ENCODE measurements around the gene TDRD12.
"Not testable (repeated sequence)": the region's sequence is repeated elsewhere in the genome, so short reads cannot be mapped to it uniquely, and the experiment has no call there.

Gene TDRD12

DNA sequence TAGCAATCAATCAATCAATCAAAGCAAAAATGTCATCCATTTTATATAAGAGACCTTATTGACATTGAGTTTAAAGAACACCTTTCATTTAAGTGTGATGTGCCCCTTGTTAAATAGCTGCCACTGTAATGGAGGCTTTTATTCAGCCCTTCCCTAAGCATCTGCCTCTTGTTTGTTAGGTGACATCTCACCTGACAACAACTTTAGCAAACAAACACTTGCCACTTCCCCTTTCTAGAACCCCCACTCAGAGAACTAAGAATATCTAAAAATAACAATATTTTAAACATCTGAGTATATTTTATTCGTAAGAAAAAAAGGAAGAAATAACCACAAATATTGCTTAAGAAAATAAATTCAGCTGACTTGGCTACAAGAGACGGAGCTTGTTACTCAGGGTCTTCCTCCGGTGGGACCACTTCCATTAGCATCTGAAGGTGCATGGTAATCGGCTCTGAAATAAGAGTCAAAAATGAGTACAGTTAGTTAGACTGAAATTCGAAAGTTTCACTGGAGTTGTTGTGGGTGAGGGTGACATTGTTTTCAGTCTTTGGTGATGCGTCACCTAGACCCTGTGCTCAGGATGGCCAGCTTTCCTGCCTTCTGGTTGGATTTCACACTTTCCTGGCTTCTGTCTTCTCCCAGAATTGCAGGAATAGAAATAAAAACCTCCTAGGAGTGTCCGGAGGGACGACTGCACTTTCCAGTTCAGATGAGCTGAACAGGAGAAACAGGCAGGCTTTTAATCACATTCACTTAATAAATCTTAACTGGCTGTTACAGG, 110.9 kb downstream of the TDRD12 start:
- no peak for DNase-seq (ENCODE audit: low read depth)

- no peak for DNase-seq (ENCODE audit: low read depth)
Measured at GRCh38 chr19:32831611-32832010, 112.0 kb downstream of the TDRD12 start.

GRCh38 chr19:32832094-32832493, 112.5 kb downstream of the TDRD12 start:
- not testable (repeated sequence) for DNase-seq (ENCODE audit: low read depth)

DNA sequence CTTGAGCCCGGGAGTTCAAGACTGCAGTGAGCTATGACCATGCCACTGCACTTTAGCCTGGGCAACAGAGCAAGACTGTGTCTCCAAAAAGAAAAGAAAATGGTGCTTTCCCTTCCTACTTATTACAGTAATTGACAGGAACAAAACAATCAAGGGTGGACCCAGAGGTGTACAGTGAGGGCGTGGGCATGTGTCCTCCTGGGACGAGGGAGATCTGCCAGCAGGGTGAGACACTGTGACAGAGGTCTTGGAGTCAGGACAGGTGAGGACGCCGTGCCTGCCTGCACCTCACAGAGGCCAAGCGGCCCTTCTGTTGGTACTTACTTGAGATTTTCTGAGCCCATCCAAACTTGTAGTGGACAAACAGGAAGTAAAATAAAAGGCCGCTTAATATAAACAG, 113.3 kb downstream of the TDRD12 start:
- not testable (repeated sequence) for DNase-seq (ENCODE audit: low read depth)

- not testable (repeated sequence) for DNase-seq (ENCODE audit: low read depth)
Measured at GRCh38 chr19:32833388-32833787, 113.8 kb downstream of the TDRD12 start.

DNA sequence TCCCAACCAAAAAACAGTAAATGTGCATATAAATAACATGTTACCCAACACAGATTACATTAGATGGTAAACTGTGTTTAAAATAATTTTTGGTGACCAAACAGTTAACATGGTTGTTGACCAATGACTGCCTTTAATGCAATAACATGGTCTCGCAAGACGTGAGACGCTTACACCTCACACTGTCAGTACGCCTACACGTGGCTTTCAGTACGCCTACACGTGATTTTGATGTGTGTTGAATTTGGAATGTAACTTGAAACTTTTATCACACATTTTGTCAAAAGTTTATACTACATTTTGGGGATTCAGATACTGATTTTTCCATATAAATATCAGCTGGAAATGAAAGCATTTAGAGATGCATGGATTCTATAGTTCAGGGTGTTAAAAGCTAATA, 118.0 kb downstream of the TDRD12 start:
- no peak for DNase-seq (ENCODE audit: low read depth)

GRCh38 chr19:32842061-32842460, 122.5 kb downstream of the TDRD12 start:
- DNase-seq (ENCODE audit: low read depth), result no peak

GRCh38 chr19:32843716-32844245, 124.2 kb downstream of the TDRD12 start:
- DNase-seq (ENCODE audit: low read depth), result no peak

- DNase-seq (ENCODE audit: low read depth), result not testable (repeated sequence)
Measured at GRCh38 chr19:32848035-32848434, 128.5 kb downstream of the TDRD12 start.

GRCh38 chr19:32852216-32852615, 132.6 kb downstream of the TDRD12 start:
- no peak for DNase-seq (ENCODE audit: low read depth)

DNA sequence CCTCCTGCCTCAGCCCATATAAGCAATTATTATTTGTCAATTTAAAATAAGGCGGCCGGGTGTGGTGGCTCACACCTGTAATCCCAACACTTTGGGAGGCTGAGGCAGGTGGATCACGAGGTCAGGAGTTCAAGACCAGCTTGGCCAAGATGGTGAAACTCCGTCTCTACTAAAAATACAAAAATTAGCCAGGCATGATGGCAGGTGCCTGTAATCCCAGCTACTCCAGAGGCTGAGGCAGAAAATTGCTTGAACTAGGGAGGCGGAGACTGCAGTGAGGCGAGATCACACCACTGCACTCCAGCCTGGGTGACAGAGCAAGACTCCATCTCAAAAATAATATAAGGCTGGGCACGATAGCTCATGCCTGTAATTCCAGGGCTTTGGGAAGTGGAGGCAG, 137.3 kb downstream of the TDRD12 start:
- DNase-seq (ENCODE audit: low read depth), result not testable (repeated sequence)

DNA sequence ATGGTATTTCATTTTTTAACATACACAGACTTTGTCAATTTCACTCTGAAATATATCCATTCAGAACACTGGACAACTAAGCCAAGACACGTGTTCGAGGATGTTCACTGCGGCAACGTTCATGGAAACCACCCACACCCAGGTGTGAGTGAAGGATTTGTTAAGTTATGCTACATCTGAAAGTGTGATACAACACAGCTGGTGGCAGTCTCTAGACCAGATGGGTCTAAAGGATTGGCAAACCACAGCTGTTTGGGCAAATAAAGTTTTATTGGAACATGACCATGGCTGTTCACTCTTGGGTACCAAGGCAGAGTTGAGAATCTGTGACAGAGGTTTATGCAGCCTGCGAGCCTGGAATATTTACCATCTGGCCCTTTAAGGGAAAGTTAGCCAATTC, 138.0 kb downstream of the TDRD12 start:
- DNase-seq (ENCODE audit: low read depth), result no peak

- no peak for DNase-seq (ENCODE audit: low read depth)
Measured at GRCh38 chr19:32858155-32858554, 138.6 kb downstream of the TDRD12 start.

GRCh38 chr19:32858559-32858958, 139.0 kb downstream of the TDRD12 start:
- no peak for DNase-seq (ENCODE audit: low read depth)

- no peak for DNase-seq (ENCODE audit: low read depth)
Measured at GRCh38 chr19:32859591-32859990, 140.0 kb downstream of the TDRD12 start.

DNA sequence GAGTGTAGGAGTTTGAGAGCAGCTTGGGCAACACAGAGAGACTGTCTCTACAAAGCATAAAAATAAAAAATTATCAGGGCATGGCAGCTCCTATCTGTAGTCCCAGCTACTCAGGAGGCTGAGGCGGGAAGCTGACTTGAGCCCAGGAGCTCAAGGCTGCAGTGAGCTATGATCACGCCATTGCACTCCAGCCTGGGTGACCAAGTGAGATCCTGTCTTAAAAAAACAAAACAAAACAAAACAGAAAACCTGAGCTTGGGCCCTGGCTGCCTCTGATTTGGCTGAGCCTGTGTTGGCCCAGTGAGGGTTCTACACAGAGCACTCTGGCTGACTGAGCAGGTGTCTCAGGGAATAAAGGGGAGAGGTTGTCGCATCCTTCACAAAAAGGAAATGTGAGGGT, 142.0 kb downstream of the TDRD12 start:
- no peak for DNase-seq (ENCODE audit: low read depth)

DNA sequence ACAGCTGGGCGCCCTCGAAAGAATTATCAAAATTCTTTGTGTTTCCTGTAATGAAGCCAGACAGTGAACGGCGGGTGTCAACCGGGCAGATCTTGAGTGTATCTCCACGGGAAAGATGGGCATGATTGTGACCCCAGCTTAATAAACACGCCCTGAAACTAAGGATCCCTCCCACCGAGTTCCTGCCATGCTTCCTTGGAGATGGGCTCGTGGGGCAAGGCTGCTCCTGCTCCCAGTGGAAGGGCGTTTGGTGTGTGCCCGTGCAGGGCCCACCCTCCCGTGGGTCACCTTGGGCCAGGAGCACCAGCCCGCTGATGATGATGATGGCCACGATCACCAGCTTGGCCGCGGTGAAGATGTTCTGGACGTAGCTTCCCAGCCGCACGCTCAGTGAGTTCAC, 142.6 kb downstream of the TDRD12 start:
- no peak for DNase-seq (ENCODE audit: low read depth)

GRCh38 chr19:32862741-32863140, 143.2 kb downstream of the TDRD12 start:
- no peak for DNase-seq (ENCODE audit: low read depth)

- no peak for DNase-seq (ENCODE audit: low read depth)
Measured at GRCh38 chr19:32863301-32863700, 143.7 kb downstream of the TDRD12 start.

GRCh38 chr19:32863841-32864240, 144.3 kb downstream of the TDRD12 start:
- DNase-seq (ENCODE audit: low read depth), result no peak

- no peak for DNase-seq (ENCODE audit: low read depth)
Measured at GRCh38 chr19:32864318-32865007, 144.9 kb downstream of the TDRD12 start.

DNA sequence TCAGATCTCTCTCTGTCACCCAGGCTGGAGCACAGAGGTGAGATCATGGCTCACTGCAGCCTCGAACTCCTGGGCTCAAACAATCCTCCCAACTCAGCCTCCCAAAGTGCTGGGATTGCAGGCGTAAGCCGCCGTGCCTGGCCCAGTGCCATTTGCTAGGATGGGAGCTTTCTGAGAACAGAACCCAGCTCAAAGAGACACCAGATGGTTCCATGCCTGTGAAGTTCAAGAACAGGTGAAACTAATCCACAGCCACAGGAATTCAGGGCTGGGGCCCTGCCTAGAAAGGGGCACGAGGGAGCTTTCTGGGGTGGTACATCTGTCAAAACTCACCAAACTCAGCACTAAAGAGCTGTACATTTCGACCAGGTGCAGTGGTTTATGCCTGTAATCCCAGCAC, 145.8 kb downstream of the TDRD12 start:
- no peak for DNase-seq (ENCODE audit: low read depth)

DNA sequence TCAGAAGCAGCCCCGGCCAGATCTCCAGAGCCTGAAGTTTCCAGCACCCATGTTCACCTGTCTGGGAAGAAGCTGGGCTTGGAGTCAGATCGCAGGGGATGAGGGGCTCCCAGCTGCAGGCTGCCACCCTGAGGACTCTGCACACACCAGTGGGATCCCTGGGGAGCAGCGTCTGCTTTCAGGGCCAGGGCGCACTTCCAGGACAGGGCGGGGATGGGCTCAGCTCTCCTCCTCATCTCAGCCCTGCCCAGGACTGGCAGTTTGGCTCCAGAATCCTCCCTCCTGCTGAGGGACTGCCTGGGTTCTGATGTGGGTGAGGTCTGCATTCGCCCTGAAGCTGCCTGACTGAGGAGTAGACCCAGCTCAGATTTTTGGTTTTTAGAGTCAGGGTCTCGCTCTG, 146.5 kb downstream of the TDRD12 start:
- DNase-seq (ENCODE audit: low read depth), result no peak
